RWPE1 (cell line): ENCODE data around the gene MYO7B.

Experiments used
- CTCF ChIA-PET: fragments of 350-600 bp; sonication (Branson Sonifier 250); formaldehyde crosslinking; extraction: SDS; loops from one replicate; lab custom pipeline; 2021; lab: Yijun Ruan, JAX
- POLR2A ChIA-PET: fragments of 400-600 bp; formaldehyde crosslinking; extraction: SDS; loops from one replicate; lab custom pipeline; 2020; ENCODE audit warnings: antibody characterized with exemption; ENCODE audit not compliant: low non-redundant PET; lab: Yijun Ruan, JAX
- DNase-seq: peaks from one replicate; pipeline ENCODE4 v3.0.0; 2012; ENCODE audit warnings: low spot score
- H3K27ac ChIP-seq: fragments of 450-650 bp; 2 replicates; pipeline ENCODE4 v1.5.1; 2017
- CTCF ChIP-seq: fragments of 450-650 bp; conservative IDR thresholded peaks from 2 replicates; pipeline ENCODE4 v1.5.1; 2017; ENCODE audit warnings: low read depth, mild to moderate bottlenecking

Gene MYO7B

DNA sequence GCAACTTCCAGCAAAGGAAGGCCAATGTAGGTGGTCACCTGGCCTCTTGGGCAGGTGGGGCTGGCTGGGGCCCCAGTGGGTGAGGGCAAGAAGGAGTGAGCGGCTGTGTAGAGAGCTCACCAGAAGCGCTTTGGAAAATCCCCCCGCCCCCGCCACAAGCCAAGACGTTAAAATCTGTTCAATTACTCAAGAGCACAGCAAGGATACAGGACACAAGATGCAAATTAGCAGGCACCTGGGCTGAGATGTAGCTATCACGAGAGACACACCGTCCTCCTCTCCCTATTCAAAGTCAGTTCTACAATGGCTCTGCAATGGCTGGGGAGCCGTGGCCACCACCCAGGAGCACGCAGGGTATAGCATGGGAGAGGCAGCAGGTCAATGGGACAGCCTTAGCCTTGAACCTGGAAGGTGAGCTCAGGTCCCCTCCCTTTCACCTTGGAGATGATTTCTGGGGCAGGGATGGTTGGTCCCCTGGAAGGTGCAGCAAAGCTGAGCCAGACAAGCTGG lies 72.0 kb downstream of the MYO7B start:
- no peak for DNase-seq
- CTCF ChIA-PET: interaction anchor here (1.2 kb wide), 1 partner anchor 16 kb away, joined by 3 read pairs; no protein-coding TSS in a partner anchor
- POLR2A ChIA-PET: no interaction called here
- H3K27ac ChIP-seq: no peak overlapping the region
- no peak for TF ChIP-seq CTCF

GRCh38 chr2:127608061-127609030 lies 72.9 kb downstream of the MYO7B start:
- no peak for TF ChIP-seq CTCF
- DNase-seq: no peak
- POLR2A ChIA-PET: no interaction called here
- CTCF ChIA-PET: interaction anchor here (1.2 kb wide), 1 partner anchor 17 kb away, joined by 3 read pairs; no protein-coding TSS in a partner anchor
- H3K27ac ChIP-seq: no peak overlapping the region

DNA sequence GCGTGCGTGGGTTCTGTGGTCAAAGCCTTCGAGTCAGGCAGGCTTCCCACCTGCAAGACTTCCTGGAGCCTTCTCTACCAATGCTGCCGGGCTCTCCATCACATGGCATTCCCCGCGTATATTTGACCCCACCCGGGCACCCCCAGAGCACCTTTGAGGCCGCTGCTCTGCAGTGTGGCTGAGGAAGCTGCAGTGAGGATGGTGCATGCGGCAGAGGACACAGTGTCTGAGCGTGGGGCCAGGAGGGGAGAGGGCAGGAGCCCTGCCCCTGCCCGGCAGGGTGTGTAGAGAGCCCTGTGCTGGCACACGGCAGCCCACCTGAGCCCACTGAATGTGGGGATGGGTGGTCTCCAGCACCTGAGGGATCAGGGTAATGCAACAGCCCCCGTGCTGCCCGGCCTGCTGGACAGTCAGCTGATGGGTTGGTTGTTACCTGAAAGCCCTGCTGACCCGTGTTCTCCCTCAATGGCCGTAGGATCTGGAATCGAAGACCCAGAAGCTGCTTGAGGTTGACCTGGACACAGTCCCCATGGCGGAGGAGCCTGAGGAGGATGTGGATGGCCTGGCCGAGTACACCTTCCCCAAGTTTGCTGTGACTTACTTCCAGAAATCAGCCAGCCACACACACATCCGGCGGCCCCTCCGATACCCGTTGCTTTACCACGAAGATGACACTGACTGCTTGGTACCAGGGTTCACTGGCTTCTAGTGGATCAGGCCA lies 73.7 kb downstream of the MYO7B start:
- no peak for TF ChIP-seq CTCF
- no peak for DNase-seq
- H3K27ac ChIP-seq: no peak overlapping the region
- ChIA-PET POLR2A (no interaction called here), CTCF (interaction anchor here (0.7 to 1.5 kb wide), 3 partner anchors 18 to 295 kb away, joined by 3 to 5 read pairs (median 3); no protein-coding TSS in a partner anchor)

- DNase-seq: no peak
- CTCF ChIA-PET: interaction anchor here (1.4 to 1.5 kb wide), 2 partner anchors 19 to 40 kb away, joined by 3 to 5 read pairs; no protein-coding TSS in a partner anchor
- no peak for TF ChIP-seq CTCF
- POLR2A ChIA-PET: no interaction called here
- H3K27ac ChIP-seq: no peak overlapping the region
Observed at GRCh38 chr2:127609818-127610217, 74.3 kb downstream of the MYO7B start.

DNA sequence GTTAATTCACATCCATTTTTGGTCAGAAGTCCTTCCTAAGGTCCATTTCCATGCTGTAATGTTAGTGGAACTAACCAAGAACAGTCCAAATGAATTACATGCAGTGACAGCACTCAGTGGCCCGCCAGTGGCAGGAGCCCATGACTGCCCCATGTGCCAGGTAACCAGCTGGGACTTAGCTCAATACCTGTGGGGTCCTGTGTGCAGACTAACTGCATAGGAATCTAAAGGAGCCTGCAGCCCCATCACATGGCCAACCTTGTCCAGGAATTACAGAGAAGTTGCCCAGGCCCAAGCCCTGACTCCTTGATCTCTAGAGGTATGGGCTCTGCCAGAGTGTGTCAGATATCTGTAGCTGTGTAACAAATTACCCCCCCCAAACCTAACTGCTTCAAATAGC lies 75.1 kb downstream of the MYO7B start:
- no peak for DNase-seq
- H3K27ac ChIP-seq: no peak overlapping the region
- POLR2A ChIA-PET: no interaction called here
- TF ChIP-seq CTCF: no peak
- CTCF ChIA-PET: interaction anchor here (1.4 to 1.5 kb wide), 2 partner anchors 19 to 39 kb away, joined by 3 to 5 read pairs; no protein-coding TSS in a partner anchor
